ENCODE measurements around the gene SCNN1G. TPM values are rescaled to one million over a fixed set of nuclear protein-coding genes. Genes with fewer than 3 reads are reported as not detected.
A peak's percentile ranks its signal among the peaks of the same experiment; 100 is the strongest.
"Not testable (repeated sequence)": the region's sequence is repeated elsewhere in the genome, so short reads cannot be mapped to it uniquely, and the experiment has no call there.

SCNN1G gene
- total and polyA plus RNA-seq, 2 donors: 0.61 to 5.6 TPM

- H3K27me3 ChIP-seq (ENCODE audit: control insufficient read depth in 2 of 2, insufficient read depth in 1 of 2, low read length in 1 of 2): no peaks in the 10 kb centered on the region
- H3K36me3 ChIP-seq (ENCODE audit: control insufficient read depth in 2 of 2, insufficient read depth in 2 of 2, low read length in 1 of 2): no peaks in the 10 kb centered on the region
- H3K27ac ChIP-seq (ENCODE audit: low read depth in 1 of 2, low read length in 1 of 2): no peak overlapping the region
- no peaks in the 10 kb centered on the region for H3K4me1 ChIP-seq (ENCODE audit: control insufficient read depth in 2 of 2, insufficient read depth in 2 of 2, low read length in 2 of 2)
- no peaks in the 10 kb centered on the region for H3K9me3 ChIP-seq (ENCODE audit: control insufficient read depth in 2 of 2, insufficient read depth in 1 of 2, low read length in 1 of 2)
- H3K4me3 ChIP-seq (ENCODE audit: low read length in 2 of 2): no peak overlapping the region
- DNase-seq (ENCODE audit: low read depth in 6 of 9, low spot score in 9 of 9): no peak
- WGBS: 86% methylated on average over 9 of the region's 9 CpGs
These were observed 66.0 kb downstream of the SCNN1G start for GRCh38 chr16:23248261-23249194.

GRCh38 chr16:23249830-23250229 lies 67.3 kb downstream of the SCNN1G start:
- no peak for DNase-seq (ENCODE audit: low read depth in 6 of 9, low spot score in 9 of 9)
- WGBS: 96% methylated on average over 1 of the region's 1 CpG
- H3K27me3 ChIP-seq (ENCODE audit: control insufficient read depth in 2 of 2, insufficient read depth in 1 of 2, low read length in 1 of 2): no peaks in the 10 kb centered on the region
- H3K36me3 ChIP-seq (ENCODE audit: control insufficient read depth in 2 of 2, insufficient read depth in 2 of 2, low read length in 1 of 2): no peaks in the 10 kb centered on the region
- H3K9me3 ChIP-seq (ENCODE audit: control insufficient read depth in 2 of 2, insufficient read depth in 1 of 2, low read length in 1 of 2): no peaks in the 10 kb centered on the region
- no peak overlapping the region for H3K27ac ChIP-seq (ENCODE audit: low read depth in 1 of 2, low read length in 1 of 2)
- no peaks in the 10 kb centered on the region for H3K4me1 ChIP-seq (ENCODE audit: control insufficient read depth in 2 of 2, insufficient read depth in 2 of 2, low read length in 2 of 2)
- no peak overlapping the region for H3K4me3 ChIP-seq (ENCODE audit: low read length in 2 of 2)

GRCh38 chr16:23252310-23252709 lies 69.8 kb downstream of the SCNN1G start:
- Histone ChIP-seq H3K27me3 (ENCODE audit: control insufficient read depth in 2 of 2, insufficient read depth in 1 of 2, low read length in 1 of 2) (no peaks in the 10 kb centered on the region), H3K36me3 (ENCODE audit: control insufficient read depth in 2 of 2, insufficient read depth in 2 of 2, low read length in 1 of 2) (no peaks in the 10 kb centered on the region), H3K27ac (ENCODE audit: low read depth in 1 of 2, low read length in 1 of 2) (no peak overlapping the region), H3K4me3 (ENCODE audit: low read length in 2 of 2) (no peak overlapping the region), H3K4me1 (ENCODE audit: control insufficient read depth in 2 of 2, insufficient read depth in 2 of 2, low read length in 2 of 2) (no peaks in the 10 kb centered on the region), H3K9me3 (ENCODE audit: control insufficient read depth in 2 of 2, insufficient read depth in 1 of 2, low read length in 1 of 2) (no peaks in the 10 kb centered on the region)
- WGBS: 95% methylated on average over 5 of the region's 5 CpGs
- peak in 1 of 9 donors; percentile 12 for DNase-seq (ENCODE audit: low read depth in 6 of 9, low spot score in 9 of 9)

- H3K9me3 ChIP-seq (ENCODE audit: control insufficient read depth in 2 of 2, insufficient read depth in 1 of 2, low read length in 1 of 2); H3K27me3 ChIP-seq (ENCODE audit: control insufficient read depth in 2 of 2, insufficient read depth in 1 of 2, low read length in 1 of 2); H3K4me1 ChIP-seq (ENCODE audit: control insufficient read depth in 2 of 2, insufficient read depth in 2 of 2, low read length in 2 of 2); H3K27ac ChIP-seq (ENCODE audit: low read depth in 1 of 2, low read length in 1 of 2); H3K4me3 ChIP-seq (ENCODE audit: low read length in 2 of 2); H3K36me3 ChIP-seq (ENCODE audit: control insufficient read depth in 2 of 2, insufficient read depth in 2 of 2, low read length in 1 of 2); DNase-seq (ENCODE audit: low read depth in 6 of 9, low spot score in 9 of 9): not testable (repeated sequence)
- 95% methylated on average over 1 of the region's 1 CpG for whole genome bisulfite sequencing
These were observed 71.1 kb downstream of the SCNN1G start for GRCh38 chr16:23253650-23254049.

- Histone ChIP-seq H3K27ac (ENCODE audit: low read depth in 1 of 2, low read length in 1 of 2) (no peak overlapping the region), H3K36me3 (ENCODE audit: control insufficient read depth in 2 of 2, insufficient read depth in 2 of 2, low read length in 1 of 2) (no peaks in the 10 kb centered on the region), H3K4me3 (ENCODE audit: low read length in 2 of 2) (no peak overlapping the region), H3K9me3 (ENCODE audit: control insufficient read depth in 2 of 2, insufficient read depth in 1 of 2, low read length in 1 of 2) (no peaks in the 10 kb centered on the region), H3K27me3 (ENCODE audit: control insufficient read depth in 2 of 2, insufficient read depth in 1 of 2, low read length in 1 of 2) (no peaks in the 10 kb centered on the region), H3K4me1 (ENCODE audit: control insufficient read depth in 2 of 2, insufficient read depth in 2 of 2, low read length in 2 of 2) (no peaks in the 10 kb centered on the region)
- 74% methylated on average over 4 of the region's 4 CpGs for whole genome bisulfite sequencing
- peak in 2 of 9 donors; percentile 7 to 18 for DNase-seq (ENCODE audit: low read depth in 6 of 9, low spot score in 9 of 9)
These were observed 71.8 kb downstream of the SCNN1G start for GRCh38 chr16:23254338-23254737.

GRCh38 chr16:23255000-23255399 lies 72.5 kb downstream of the SCNN1G start:
- no peak overlapping the region for H3K4me3 ChIP-seq (ENCODE audit: low read length in 2 of 2)
- H3K27ac ChIP-seq (ENCODE audit: low read depth in 1 of 2, low read length in 1 of 2): no peak overlapping the region
- H3K9me3 ChIP-seq (ENCODE audit: control insufficient read depth in 2 of 2, insufficient read depth in 1 of 2, low read length in 1 of 2): no peaks in the 10 kb centered on the region
- no peak for DNase-seq (ENCODE audit: low read depth in 6 of 9, low spot score in 9 of 9)
- 72% methylated on average over 4 of the region's 4 CpGs for WGBS
- H3K27me3 ChIP-seq (ENCODE audit: control insufficient read depth in 2 of 2, insufficient read depth in 1 of 2, low read length in 1 of 2): no peaks in the 10 kb centered on the region
- no peaks in the 10 kb centered on the region for H3K36me3 ChIP-seq (ENCODE audit: control insufficient read depth in 2 of 2, insufficient read depth in 2 of 2, low read length in 1 of 2)
- no peaks in the 10 kb centered on the region for H3K4me1 ChIP-seq (ENCODE audit: control insufficient read depth in 2 of 2, insufficient read depth in 2 of 2, low read length in 2 of 2)

- no peaks in the 10 kb centered on the region for H3K27me3 ChIP-seq (ENCODE audit: control insufficient read depth in 2 of 2, insufficient read depth in 1 of 2, low read length in 1 of 2)
- WGBS: 95% methylated on average over 3 of the region's 3 CpGs
- no peaks in the 10 kb centered on the region for H3K9me3 ChIP-seq (ENCODE audit: control insufficient read depth in 2 of 2, insufficient read depth in 1 of 2, low read length in 1 of 2)
- no peaks in the 10 kb centered on the region for H3K4me1 ChIP-seq (ENCODE audit: control insufficient read depth in 2 of 2, insufficient read depth in 2 of 2, low read length in 2 of 2)
- no peak for DNase-seq (ENCODE audit: low read depth in 6 of 9, low spot score in 9 of 9)
- H3K36me3 ChIP-seq (ENCODE audit: control insufficient read depth in 2 of 2, insufficient read depth in 2 of 2, low read length in 1 of 2): no peaks in the 10 kb centered on the region
- H3K27ac ChIP-seq (ENCODE audit: low read depth in 1 of 2, low read length in 1 of 2): no peak overlapping the region
- H3K4me3 ChIP-seq (ENCODE audit: low read length in 2 of 2): no peak overlapping the region
These were observed 73.9 kb downstream of the SCNN1G start for GRCh38 chr16:23256440-23256839.

GRCh38 chr16:23257682-23258081 lies 75.1 kb downstream of the SCNN1G start:
- Histone ChIP-seq H3K27me3 (ENCODE audit: control insufficient read depth in 2 of 2, insufficient read depth in 1 of 2, low read length in 1 of 2) (no peaks in the 10 kb centered on the region), H3K4me1 (ENCODE audit: control insufficient read depth in 2 of 2, insufficient read depth in 2 of 2, low read length in 2 of 2) (no peaks in the 10 kb centered on the region), H3K36me3 (ENCODE audit: control insufficient read depth in 2 of 2, insufficient read depth in 2 of 2, low read length in 1 of 2) (no peaks in the 10 kb centered on the region), H3K9me3 (ENCODE audit: control insufficient read depth in 2 of 2, insufficient read depth in 1 of 2, low read length in 1 of 2) (no peaks in the 10 kb centered on the region), H3K4me3 (ENCODE audit: low read length in 2 of 2) (no peak overlapping the region), H3K27ac (ENCODE audit: low read depth in 1 of 2, low read length in 1 of 2) (no peak overlapping the region)
- 90% methylated on average over 1 of the region's 1 CpG for WGBS
- DNase-seq (ENCODE audit: low read depth in 6 of 9, low spot score in 9 of 9): no peak

- Histone ChIP-seq H3K27me3 (ENCODE audit: control insufficient read depth in 2 of 2, insufficient read depth in 1 of 2, low read length in 1 of 2) (no peaks in the 10 kb centered on the region), H3K36me3 (ENCODE audit: control insufficient read depth in 2 of 2, insufficient read depth in 2 of 2, low read length in 1 of 2) (no peaks in the 10 kb centered on the region), H3K4me3 (ENCODE audit: low read length in 2 of 2) (no peak overlapping the region), H3K9me3 (ENCODE audit: control insufficient read depth in 2 of 2, insufficient read depth in 1 of 2, low read length in 1 of 2) (no peaks in the 10 kb centered on the region), H3K4me1 (ENCODE audit: control insufficient read depth in 2 of 2, insufficient read depth in 2 of 2, low read length in 2 of 2) (no peaks in the 10 kb centered on the region), H3K27ac (ENCODE audit: low read depth in 1 of 2, low read length in 1 of 2) (no peak overlapping the region)
- WGBS: 71% methylated on average over 2 of the region's 2 CpGs
- DNase-seq (ENCODE audit: low read depth in 6 of 9, low spot score in 9 of 9): no peak
These were observed 76.3 kb downstream of the SCNN1G start for GRCh38 chr16:23258919-23259237.
